GM18505 (cell line): ENCODE data around the gene MUC5B.
"Not testable (repeated sequence)": the region's sequence is repeated elsewhere in the genome, so short reads cannot be mapped to it uniquely, and the experiment has no call there.

Experiments
- ATAC-seq: cut with Tn5 transposase; IDR thresholded peaks from one replicate; pipeline ENCODE4 v1.9.1; 2021; ENCODE audit not compliant: unreplicated experiment
- POLR2A ChIP-seq: IDR thresholded peaks from 4 replicates; pipeline ENCODE4 v1.6.1; 2011; ENCODE audit warnings: borderline replicate concordance; ENCODE audit not compliant: insufficient read depth, insufficient read length; ENCODE audit errors: extremely low read depth

The MUC5B gene

GRCh38 chr11:1179641-1180040, 43.2 kb upstream of the MUC5B start:
- no peak for ATAC-seq
- no peak for TF ChIP-seq POLR2A

- TF ChIP-seq POLR2A, result no peak
- ATAC-seq, result no peak
Measured at GRCh38 chr11:1180171-1180570, 42.7 kb upstream of the MUC5B start.

GRCh38 chr11:1180947-1181391, 41.9 kb upstream of the MUC5B start:
- ATAC-seq, result no peak
- no peak for TF ChIP-seq POLR2A

- TF ChIP-seq POLR2A, result no peak
- no peak for ATAC-seq
Measured at GRCh38 chr11:1181420-1181819, 41.4 kb upstream of the MUC5B start.

- no peak for TF ChIP-seq POLR2A
- ATAC-seq, result no peak
Measured at GRCh38 chr11:1181853-1182535, 40.9 kb upstream of the MUC5B start.

- not testable (repeated sequence) for ATAC-seq
Measured at GRCh38 chr11:1184139-1184538, 38.7 kb upstream of the MUC5B start.

GRCh38 chr11:1188451-1189130, 34.3 kb upstream of the MUC5B start:
- not testable (repeated sequence) for ATAC-seq

- not testable (repeated sequence) for ATAC-seq
Measured at GRCh38 chr11:1189816-1190215, 33.0 kb upstream of the MUC5B start.

- ATAC-seq, result not testable (repeated sequence)
Measured at GRCh38 chr11:1191786-1192470, 30.9 kb upstream of the MUC5B start.

GRCh38 chr11:1192741-1193325, 30.0 kb upstream of the MUC5B start:
- TF ChIP-seq POLR2A, result no peak
- no peak for ATAC-seq

- no peak for ATAC-seq
- no peak for TF ChIP-seq POLR2A
Measured at GRCh38 chr11:1193326-1194230, 29.3 kb upstream of the MUC5B start.

- no peak for TF ChIP-seq POLR2A
Measured at GRCh38 chr11:1194231-1194976, 28.5 kb upstream of the MUC5B start.

More at GRCh38 chr11:1194231-1194976, 28.5 kb upstream of the MUC5B start:
- no peak for ATAC-seq
